Stimulated activated CD4-positive, alpha-beta T cell treated with anti-CD3 and anti-CD28 coated beads, Interleukin-4, amount 100 ng/mL, for 1 hour (primary cell): ENCODE measurements around the gene GBF1.
"Not testable (repeated sequence)": the region's sequence is repeated elsewhere in the genome, so short reads cannot be mapped to it uniquely, and the experiment has no call there.

Source experiments
- DNase-seq: peaks from one replicate; pipeline ENCODE4 v3.0.0-alpha.2; 2020

The GBF1 gene

DNA sequence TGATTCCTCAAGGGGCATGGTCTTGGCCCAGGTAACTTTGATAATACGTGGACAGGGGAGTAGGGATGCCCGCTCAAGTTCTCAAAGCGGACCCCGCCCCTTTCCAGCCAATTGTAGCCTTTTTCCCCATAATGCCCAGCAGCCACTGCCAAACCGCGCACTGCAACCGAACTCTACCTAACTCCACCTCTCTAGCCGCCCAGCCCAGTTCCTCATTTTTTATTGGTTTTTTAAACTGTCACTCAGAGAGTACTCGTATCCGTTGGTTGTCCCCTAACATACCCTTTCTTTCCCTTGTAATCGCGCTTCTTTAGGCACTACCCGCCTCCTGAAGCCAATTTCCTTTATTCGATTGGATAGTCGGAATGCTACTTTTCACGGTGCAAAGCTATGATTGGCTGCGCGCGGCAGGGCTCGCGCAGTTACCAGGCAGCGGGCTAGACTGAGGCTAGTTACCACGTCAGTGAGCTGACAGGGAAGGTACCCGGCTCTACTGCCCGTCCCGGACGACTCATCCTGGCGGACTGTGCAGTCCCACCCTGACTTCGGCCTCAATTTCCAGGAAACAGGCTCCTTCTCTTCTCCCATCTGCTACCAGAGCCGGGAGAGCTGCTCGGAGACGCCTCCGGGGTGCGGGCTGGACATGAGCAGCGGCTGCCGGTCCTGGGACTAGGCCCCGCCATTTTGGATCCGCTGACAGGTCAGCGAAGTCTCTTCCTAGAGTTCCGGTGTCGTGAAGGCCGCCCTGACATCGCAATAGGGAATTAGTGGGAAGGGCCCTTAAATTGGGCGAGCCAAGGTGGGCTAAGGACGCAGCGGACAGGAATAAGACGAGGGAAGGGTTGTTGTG, at the start of gene GBF1:
TSS of gene GBF1 (plus strand) at position 451 of the 850 bp plus-strand sequence. CDS start 13,407 bp downstream, outside the sequence.
- peak; percentile 83 for DNase-seq

DNA sequence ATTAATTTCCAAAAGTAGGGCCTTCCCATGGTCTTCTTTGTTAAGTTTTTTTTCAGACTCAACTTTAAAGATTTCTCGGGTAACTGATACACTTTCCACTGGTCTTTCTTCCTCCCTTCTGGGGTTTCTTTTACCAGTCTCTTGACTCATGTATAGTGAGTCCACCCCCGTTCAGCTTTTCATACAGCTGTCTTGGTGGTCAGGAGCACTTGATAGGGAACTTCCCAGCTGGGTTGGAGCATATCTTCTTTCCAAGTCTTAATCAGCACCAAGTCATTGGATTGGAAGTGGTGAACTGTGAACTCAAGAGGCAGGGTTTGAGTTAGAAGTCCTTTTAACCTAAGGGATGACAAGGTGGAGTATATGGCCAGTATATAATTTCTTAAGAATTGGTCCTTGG, 48.4 kb upstream of the GBF1 start:
- DNase-seq: no peak

- DNase-seq: no peak
Observed at GRCh38 chr10:102198027-102198426, 47.3 kb upstream of the GBF1 start.

DNA sequence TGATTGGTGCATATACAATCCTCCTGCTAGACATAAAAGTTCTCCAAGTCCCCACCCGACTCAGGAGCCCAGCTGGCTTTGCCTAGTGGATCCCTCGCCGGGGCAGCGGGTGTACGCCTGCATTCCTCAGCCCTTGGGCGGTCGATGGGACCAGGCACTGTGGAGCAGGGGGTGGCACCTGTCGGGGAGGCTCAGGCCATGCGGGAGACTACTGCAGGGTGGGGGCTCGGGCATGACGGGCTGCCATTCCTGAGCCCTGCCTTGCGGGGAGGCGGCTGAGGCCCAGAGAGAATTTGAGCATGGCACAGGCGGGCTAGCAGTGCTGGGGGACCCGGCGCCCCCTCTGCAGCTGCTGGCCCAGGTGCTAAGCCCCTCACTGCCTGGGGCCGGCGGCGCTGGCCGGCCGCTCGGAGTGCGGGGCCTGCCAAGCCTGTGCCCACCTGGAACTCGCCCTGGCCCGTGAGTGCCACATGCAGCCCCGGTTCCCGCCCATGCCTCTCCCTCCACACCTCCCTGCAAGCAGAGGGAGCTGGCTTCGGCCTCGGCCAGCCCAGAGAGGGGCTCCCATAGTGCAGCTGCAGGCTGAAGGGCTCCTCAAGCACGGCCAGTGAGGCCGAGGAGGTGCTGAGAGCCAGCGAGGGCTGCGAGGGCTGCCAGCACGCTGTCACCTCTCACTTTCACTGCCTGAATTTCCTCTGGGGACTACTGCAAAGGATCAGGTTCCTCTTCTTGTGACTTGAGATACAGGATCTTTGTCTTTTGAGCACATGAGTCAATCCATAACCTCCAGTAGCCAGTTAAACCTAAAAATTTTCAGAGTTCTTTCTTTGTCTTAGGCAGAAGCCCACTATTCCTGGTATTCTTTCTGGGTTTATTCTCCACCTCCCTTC, 44.3 kb upstream of the GBF1 start:
- DNase-seq: no peak

- DNase-seq: no peak
Observed at GRCh38 chr10:102202386-102202785, 42.9 kb upstream of the GBF1 start.

- DNase-seq: no peak
Observed at GRCh38 chr10:102208311-102209035, 36.9 kb upstream of the GBF1 start.

DNA sequence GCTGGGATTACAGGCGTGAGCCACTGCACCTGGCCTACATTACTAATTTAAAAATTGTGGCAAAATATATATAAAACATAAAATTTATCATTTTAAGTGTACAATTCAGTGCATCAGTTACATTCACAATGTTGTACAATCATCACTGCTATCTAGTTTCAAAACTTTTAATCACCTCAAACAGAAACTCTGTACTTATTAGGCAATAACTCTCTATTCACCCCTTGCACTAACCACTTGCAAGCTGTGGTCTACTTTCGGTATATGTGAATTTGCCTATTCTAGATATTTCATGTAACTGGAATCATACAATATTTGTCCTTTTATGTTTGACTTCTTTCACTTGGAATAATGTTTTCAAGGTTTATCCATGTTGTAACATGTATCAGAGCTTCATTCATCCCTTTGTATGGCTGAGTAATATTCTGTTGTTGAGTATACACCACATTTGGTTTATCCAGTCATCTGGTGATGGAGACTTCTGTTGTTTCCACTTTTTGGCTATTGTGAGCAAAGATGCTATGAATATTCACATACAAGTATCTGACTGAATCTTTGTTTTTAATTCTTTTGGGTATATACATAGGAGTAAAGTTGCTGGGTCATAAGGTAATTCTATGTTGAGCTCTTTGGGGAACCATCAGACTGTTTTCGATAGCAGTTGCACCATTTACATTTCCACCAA, 33.6 kb upstream of the GBF1 start:
- no peak for DNase-seq

GRCh38 chr10:102213599-102213998, 31.7 kb upstream of the GBF1 start:
- not testable (repeated sequence) for DNase-seq

DNA sequence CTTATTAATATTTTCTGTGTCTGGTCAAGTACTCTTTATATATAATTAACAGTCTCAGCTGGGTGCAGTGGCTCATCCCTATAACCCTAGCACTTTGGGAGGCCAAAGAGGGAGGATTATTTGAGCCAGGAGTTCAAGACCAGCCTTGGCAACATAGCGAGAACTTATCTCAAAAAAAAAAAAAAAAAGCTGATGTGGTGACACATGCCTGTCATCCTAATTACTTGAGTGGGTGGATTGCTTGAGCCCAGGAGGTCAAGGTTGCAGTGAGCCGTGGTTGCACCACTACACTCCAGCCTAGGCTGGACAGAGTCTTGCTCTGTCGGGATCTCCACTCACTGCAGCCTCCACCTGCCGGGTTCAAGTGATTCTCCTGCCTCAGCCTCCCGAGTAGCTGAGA, 26.0 kb upstream of the GBF1 start:
- DNase-seq: no peak

- DNase-seq: no peak
Observed at GRCh38 chr10:102220612-102221011, 24.7 kb upstream of the GBF1 start.

DNA sequence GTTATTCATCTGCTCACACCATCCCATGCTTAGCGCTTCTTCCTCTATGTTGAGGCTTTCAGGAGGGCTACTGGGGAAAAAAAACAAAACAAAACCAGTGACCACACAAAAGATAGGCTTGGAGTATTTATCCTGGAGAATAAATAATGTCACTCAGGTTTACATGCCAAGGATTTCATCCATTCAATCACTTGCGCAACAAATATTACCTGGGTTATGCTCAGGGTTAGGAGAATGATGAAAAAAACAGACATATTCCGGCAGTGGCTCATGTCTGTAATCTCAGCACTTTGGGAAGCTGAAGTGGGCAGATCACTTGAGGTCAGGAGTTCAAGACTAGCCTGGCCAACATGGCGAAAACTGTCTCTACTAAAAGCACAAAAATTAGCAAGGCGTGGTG, 22.5 kb upstream of the GBF1 start:
- DNase-seq: no peak

GRCh38 chr10:102225646-102226541, 19.4 kb upstream of the GBF1 start, which contains the start of gene ELOVL3:
ELOVL3 (plus strand) TSS chr10:102226299; CDS start chr10:102226549, 250 bp downstream.
- peak; percentile 82 for DNase-seq

GRCh38 chr10:102226542-102226870, 18.8 kb upstream of the GBF1 start:
- no peak for DNase-seq

DNA sequence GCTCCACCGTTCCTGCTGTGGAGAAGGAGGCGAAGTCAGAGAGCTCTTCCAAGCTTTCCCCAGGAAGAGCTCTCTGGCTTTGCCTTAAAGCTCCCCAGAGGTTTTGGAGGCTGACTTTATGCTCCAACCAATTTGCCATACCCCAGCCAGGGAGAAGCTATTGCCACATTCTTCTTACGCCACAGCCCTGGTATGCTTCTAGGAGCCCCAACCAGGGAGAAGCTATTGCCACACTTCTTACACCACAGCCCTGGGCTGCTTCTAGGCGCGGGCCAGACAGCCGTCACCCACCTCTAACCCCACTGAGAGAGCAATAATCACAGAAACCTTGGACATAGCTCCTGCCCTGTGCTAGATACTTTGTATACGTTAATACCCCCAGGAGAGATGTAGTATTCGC, 18.3 kb upstream of the GBF1 start:
- no peak for DNase-seq

DNA sequence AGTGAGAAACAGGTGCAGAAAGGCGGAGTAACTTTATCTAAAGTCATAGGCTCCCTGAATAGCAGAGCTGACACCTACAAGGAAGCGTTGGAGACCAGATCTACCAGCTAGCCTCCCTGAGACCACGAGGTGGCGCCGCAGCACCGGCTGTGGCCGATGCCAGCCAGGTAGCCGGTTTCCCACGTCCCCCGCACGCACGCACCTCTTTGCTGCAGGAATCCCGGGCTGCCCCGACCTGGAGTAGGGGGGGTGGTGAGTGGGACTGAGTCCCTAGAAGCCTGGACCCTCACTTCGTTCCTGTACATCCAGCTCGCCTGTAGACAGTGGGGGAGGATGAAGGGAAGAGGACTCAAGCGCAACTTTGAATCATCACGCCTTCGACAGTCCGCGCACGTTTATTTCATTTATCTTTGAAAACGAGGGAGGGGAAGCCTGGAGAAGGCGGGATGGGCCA, 15.5 kb upstream of the GBF1 start:
- peak; percentile 89 for DNase-seq

DNA sequence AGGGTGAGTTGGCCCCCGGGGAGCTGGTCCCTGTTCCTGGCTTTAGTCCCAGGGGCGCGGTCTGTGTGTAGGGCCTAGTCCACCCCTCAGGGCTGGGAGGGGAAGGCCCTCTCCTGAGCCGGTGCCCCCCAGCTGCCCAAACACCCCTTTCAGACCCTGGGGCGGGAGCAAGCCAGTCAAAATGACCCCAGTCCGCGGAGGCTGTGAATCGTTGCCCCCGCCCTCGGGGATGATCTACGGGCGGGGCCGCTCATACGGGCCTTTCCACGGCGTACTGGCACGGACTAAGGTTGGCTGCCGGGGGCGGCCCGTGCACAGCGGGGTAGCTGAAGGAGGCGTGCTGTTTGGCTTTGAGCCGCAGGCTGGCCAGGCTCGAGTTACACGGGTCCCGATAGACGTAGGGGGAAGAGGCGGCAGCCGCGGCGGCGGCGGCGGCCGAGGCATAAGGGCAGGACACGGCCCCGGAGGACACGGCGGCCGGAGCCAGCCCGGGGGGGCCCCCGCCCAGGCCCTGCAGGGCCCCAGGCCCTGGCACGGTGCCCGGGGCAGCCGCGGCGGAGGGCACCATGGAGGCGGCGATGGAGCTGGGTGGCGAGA, 15.0 kb upstream of the GBF1 start:
- peak; percentile 46 for DNase-seq

DNA sequence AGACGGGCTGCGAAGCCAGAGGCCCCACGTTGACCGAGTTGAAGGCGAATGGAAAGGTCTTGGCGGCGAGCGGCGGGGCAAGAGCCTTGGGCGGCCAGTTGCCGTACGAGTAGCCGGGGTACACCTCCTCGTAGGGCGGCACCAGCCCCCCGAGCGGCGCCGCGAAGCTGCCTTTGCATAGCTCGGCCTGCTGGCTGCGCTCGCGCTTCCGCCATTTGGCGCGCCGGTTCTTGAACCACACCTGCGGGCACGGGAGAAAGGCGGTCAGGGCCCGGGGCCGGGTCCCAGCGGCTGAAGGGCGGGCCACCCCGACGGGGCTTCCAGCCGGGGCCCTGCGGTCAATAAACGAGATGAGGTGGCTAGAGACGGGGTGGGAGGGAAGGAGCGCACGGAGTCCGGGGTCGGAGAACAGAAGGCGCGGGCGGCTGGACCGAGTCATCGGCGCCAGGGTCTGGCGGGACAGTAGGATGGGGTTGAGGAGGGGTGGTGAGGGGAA, 14.4 kb upstream of the GBF1 start:
- DNase-seq: peak; percentile 52

- DNase-seq: peak; percentile 75
Observed at GRCh38 chr10:102231357-102232318, 13.7 kb upstream of the GBF1 start.

- no peak for DNase-seq
Observed at GRCh38 chr10:102233997-102234396, 11.3 kb upstream of the GBF1 start.
